ENCODE data around the gene UBN2.

GRCh38 chr7:139351027-139351426, 120.0 kb downstream of the UBN2 start:
- TF ChIP-seq CTCF (IDR thresholded peaks at IDR 0.05; ENCODE audit: insufficient read depth, low read length, poor library complexity, severe bottlenecking), result no peak
- TF ChIP-seq EZH2phosphoT487 (conservative IDR thresholded peaks at IDR 0.05; ENCODE audit: low read length), result no peak

Data from SU-DHL-6 (cell line).